GM12878 (cell line): Measurements from ENCODE around the gene ZSCAN25. TPM values are rescaled to one million over a fixed set of nuclear protein-coding genes. Genes with fewer than 3 reads are reported as not detected.

ENCODE experiments used
- ATAC-seq: fragments of 200-7000 bp; cut with Tn5 transposase; 3 replicates; pipeline ENCODE4 v1.9.1; 2020; ENCODE audit warnings: mild to moderate bottlenecking, moderate library complexity
- BruUV-seq: library from RNA; stranded (reverse); fragments of 400-500 nt; replicated peaks from 2 replicates; lab custom pipeline; 2021; lab: Mats Ljungman, UMichigan
- CTCF ChIA-PET: fragments of 300-600 bp; sonication (Branson Sonifier 250); formaldehyde crosslinking; extraction: SDS; loops from one replicate; lab custom pipeline; 2021; ENCODE audit warnings: inconsistent platforms; lab: Yijun Ruan, JAX
- POLR2A ChIA-PET: fragments of 350-600 bp; formaldehyde crosslinking; extraction: SDS; loops from one replicate; lab custom pipeline; 2021; ENCODE audit warnings: inconsistent platforms; lab: Charles Lee
- RAD21 ChIA-PET: fragments of 300-600 bp; sonication (Branson Sonifier 250); formaldehyde crosslinking; loops from one replicate; lab custom pipeline; 2023; ENCODE audit warnings: antibody characterized with exemption; ENCODE audit not compliant: unreplicated experiment; lab: Charles Lee
- SMC1A ChIA-PET: fragments of 300-600 bp; sonication (Branson Sonifier 250); formaldehyde crosslinking; loops from one replicate; lab custom pipeline; 2023; ENCODE audit not compliant: unreplicated experiment, uncharacterized antibody; lab: Charles Lee
- DNase-seq: peaks from one replicate; pipeline ENCODE4 v3.0.0-alpha.2; 2011; ENCODE audit warnings: low read depth, low spot score
- FAIRE-seq: peaks from 3 replicates; lab custom pipeline; 2011; peaks lifted over from hg19 to GRCh38; lab: Jason Lieb, UNC
- H2AFZ ChIP-seq: 2 replicates; pipeline ENCODE4 v1.6.0; 2011; ENCODE audit warnings: low read depth, low read length, control low read depth; ENCODE audit not compliant: control insufficient read depth
- H3K27ac ChIP-seq: 2 replicates; pipeline ENCODE4 v1.5.1; 2011; ENCODE audit warnings: control low read depth; ENCODE audit not compliant: control insufficient read depth, insufficient read depth
- H3K27me3 ChIP-seq, 2 experiments: replicated peaks in 1 of 2; 2 replicates each; pipeline versions ENCODE4 v1.6.0 to v1.6.1; 2011; ENCODE audit warnings: low read length in 1 of 2; ENCODE audit not compliant: control insufficient read depth in 2 of 2, insufficient read depth in 2 of 2
- H3K36me3 ChIP-seq, 2 experiments: 2 replicates each; pipeline ENCODE4 v1.5.1; 2011; ENCODE audit warnings: low read length in 1 of 2; ENCODE audit not compliant: control insufficient read depth in 2 of 2, insufficient read depth in 2 of 2
- H3K4me1 ChIP-seq: 2 replicates; pipeline ENCODE4 v1.6.1; 2011; ENCODE audit warnings: mild to moderate bottlenecking, low read length, moderate library complexity, mixed read lengths; ENCODE audit not compliant: control insufficient read depth, insufficient read depth
- H3K4me2 ChIP-seq: 2 replicates; pipeline ENCODE4 v1.6.0; 2011; ENCODE audit warnings: control low read depth; ENCODE audit not compliant: control insufficient read depth, insufficient read depth
- H3K4me3 ChIP-seq: fragments of 200-600 bp; sonication (generic); 2 replicates; pipeline ENCODE4 v1.5.1; 2016
- H3K79me2 ChIP-seq: 2 replicates; pipeline ENCODE4 v1.6.0; 2011; ENCODE audit warnings: low read length; ENCODE audit not compliant: control insufficient read depth, insufficient read depth
- H3K9ac ChIP-seq: 2 replicates; pipeline ENCODE4 v1.8.0; 2011; ENCODE audit warnings: low read length, control low read depth, mixed read lengths; ENCODE audit not compliant: control insufficient read depth, insufficient read depth
- H3K9me3 ChIP-seq: replicated peaks from 3 replicates; pipeline ENCODE4 v1.5.1; 2011; ENCODE audit warnings: mild to moderate bottlenecking, low read length; ENCODE audit not compliant: control insufficient read depth, insufficient read depth
- H4K20me1 ChIP-seq: 2 replicates; pipeline ENCODE4 v1.6.0; 2011; ENCODE audit not compliant: control insufficient read depth, insufficient read depth
- CREM ChIP-seq: IDR thresholded peaks from 2 replicates; pipeline ENCODE4 v1.6.1; 2014; ENCODE audit warnings: antibody characterized with exemption, low read depth
- EED ChIP-seq: sonication (generic); IDR thresholded peaks from 2 replicates; pipeline ENCODE4 v1.6.1; 2016; ENCODE audit warnings: antibody characterized with exemption, low read depth
- EGR1 ChIP-seq, 2 experiments: IDR thresholded peaks; 1 replicate in 1 of 2; 2 replicates in 1 of 2; pipeline ENCODE4 v1.6.1; 2011 to 2012; ENCODE audit warnings: low read depth in 2 of 2, low read length in 2 of 2, borderline replicate concordance in 1 of 2, mild to moderate bottlenecking in 1 of 2, moderate library complexity in 1 of 2
- FOS ChIP-seq: IDR thresholded peaks from 3 replicates; pipeline ENCODE4 v1.6.1; 2011; ENCODE audit warnings: borderline replicate concordance; ENCODE audit not compliant: insufficient read length; ENCODE audit errors: extremely low read depth
- GATAD2B ChIP-seq: fragments of 450-650 bp; conservative IDR thresholded peaks from 2 replicates; pipeline ENCODE4 v1.6.1; 2017; ENCODE audit warnings: low read depth, mild to moderate bottlenecking, moderate library complexity
- HCFC1 ChIP-seq: fragments of 150-350 bp; IDR thresholded peaks from 2 replicates; pipeline ENCODE4 v1.6.1; 2014; ENCODE audit warnings: low read length
- HDGF ChIP-seq: fragments of 450-650 bp; IDR thresholded peaks from 2 replicates; pipeline ENCODE4 v1.6.1; 2016; ENCODE audit warnings: antibody characterized with exemption
- IKZF1 ChIP-seq: fragments of 450-650 bp; conservative IDR thresholded peaks from 2 replicates; pipeline ENCODE4 v1.6.1; 2017; ENCODE audit warnings: antibody characterized with exemption, mild to moderate bottlenecking
- NR2F1 ChIP-seq: fragments of 450-650 bp; conservative IDR thresholded peaks from 2 replicates; pipeline ENCODE4 v1.6.1; 2017; ENCODE audit warnings: mild to moderate bottlenecking
- POLR2A ChIP-seq: IDR thresholded peaks from 2 replicates; pipeline ENCODE4 v1.6.1; 2011; ENCODE audit warnings: low read depth, mild to moderate bottlenecking, low read length
- RFX5 ChIP-seq: IDR thresholded peaks from 2 replicates; pipeline ENCODE4 v1.6.1; 2011; ENCODE audit warnings: low read depth, low read length, improper control_type of control experiment
- SP1 ChIP-seq: IDR thresholded peaks from one replicate; pipeline ENCODE4 v1.6.1; 2011; ENCODE audit warnings: low read depth, low read length
- SUPT20H ChIP-seq: IDR thresholded peaks from 2 replicates; pipeline ENCODE4 v1.6.1; 2011; ENCODE audit warnings: low read depth, mild to moderate bottlenecking, low read length, moderate library complexity, borderline replicate concordance; ENCODE audit not compliant: control insufficient read depth
- TCF3 ChIP-seq: IDR thresholded peaks from 2 replicates; pipeline ENCODE4 v1.6.1; 2012; ENCODE audit warnings: low read depth, mild to moderate bottlenecking, low read length, borderline replicate concordance; ENCODE audit not compliant: insufficient read depth
- whole genome bisulfite sequencing: methylation state at CpG from one replicate; pipeline ENCODE4 v1.1.6; 2016; ENCODE audit warnings: low lambda C conversion rate; ENCODE audit not compliant: insufficient replicate concordance, insufficient coverage; ENCODE audit errors: missing lambda C conversion rate; 5-methylcytosine and 5-hydroxymethylcytosine counted together
- in situ Hi-C: fragments of 300-500 bp; cut with MboI; formaldehyde crosslinking; loops from 9 replicates; pipeline ENCODE4 v1.14.3; 2018; ENCODE audit warnings: mixed read lengths
- intact Hi-C: fragments of 100-400 bp; cut with micrococcal nuclease; formaldehyde crosslinking; loops from one replicate; pipeline ENCODE4 v1.14.2; 2022; ENCODE audit not compliant: unreplicated experiment
- polyA plus RNA-seq, 11 experiments: library from polyadenylated mRNA; depleted of rRNA in 4 of 11; unstranded in 6 of 11; stranded (reverse) in 5 of 11; fragments of >200 nt; fragmentation: Nextera tagmentation in 4 of 11; fragmentation: Illumina TruSeq in 1 of 11; extraction: Ambion mirVana in 4 of 11; extraction: Trizol in 1 of 11; gene quantifications; 1 replicate in 1 of 11; 2 replicates in 10 of 11; pipeline versions ENCODE4 v1.2.1 to v1.2.3, GENCODE V29; 2011 to 2016; ENCODE audit warnings: inconsistent platforms in 2 of 11, missing spikeins in 2 of 11, low read depth in 1 of 11
- total RNA-seq, 4 experiments: library from RNA; depleted of rRNA in 3 of 4; stranded (reverse); fragments of >200 nt in 3 of 4; fragmentation: Illumina TruSeq in 1 of 4; extraction: Trizol in 1 of 4; gene quantifications; 2 replicates each; pipeline versions ENCODE4 v1.2.1 to v1.2.3, GENCODE V29; 2013 to 2021
- TF ChIP-seq, protein P1 (sequence below): fragments of 450-650 bp; IDR thresholded peaks from 2 replicates; pipeline ENCODE4 v1.6.1; 2016; ENCODE audit warnings: mild to moderate bottlenecking
- TF ChIP-seq, protein P2 (sequence below): fragments of 450-650 bp; IDR thresholded peaks from 2 replicates; pipeline ENCODE4 v1.6.1; 2017; ENCODE audit warnings: low read depth, mild to moderate bottlenecking, moderate library complexity

Gene ZSCAN25
- total and polyA plus RNA-seq, 10 of the 15 experiments (the other 5 are each of a cell fraction or from before 2014, with no cell fraction given), result 0.79 to 15.6 (median 9.6) TPM

DNA sequence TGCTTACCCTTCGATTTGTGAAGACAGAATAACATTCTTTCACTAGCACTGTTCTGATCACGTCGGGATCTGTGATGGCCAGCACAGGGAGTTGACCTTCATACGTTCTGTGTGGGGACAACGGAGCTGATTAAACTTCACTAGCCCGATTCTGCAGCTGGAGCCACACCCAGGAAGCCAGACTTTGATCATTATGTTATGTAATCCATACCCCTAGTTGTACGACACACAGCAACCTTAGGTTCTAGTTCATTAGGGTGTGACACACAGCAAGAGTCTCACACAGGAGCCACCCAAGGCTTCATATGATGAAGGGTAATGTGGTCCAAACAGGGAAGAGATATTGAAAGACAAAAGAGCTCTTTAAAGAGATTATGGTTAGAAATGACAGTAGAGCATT lies 55.8 kb downstream of the ZSCAN25 start (continued):
- TF ChIP-seq FOS (no peak), HDGF (no peak), RFX5 (no peak), HCFC1 (no peak)
- TF ChIP-seq, protein P1, sequence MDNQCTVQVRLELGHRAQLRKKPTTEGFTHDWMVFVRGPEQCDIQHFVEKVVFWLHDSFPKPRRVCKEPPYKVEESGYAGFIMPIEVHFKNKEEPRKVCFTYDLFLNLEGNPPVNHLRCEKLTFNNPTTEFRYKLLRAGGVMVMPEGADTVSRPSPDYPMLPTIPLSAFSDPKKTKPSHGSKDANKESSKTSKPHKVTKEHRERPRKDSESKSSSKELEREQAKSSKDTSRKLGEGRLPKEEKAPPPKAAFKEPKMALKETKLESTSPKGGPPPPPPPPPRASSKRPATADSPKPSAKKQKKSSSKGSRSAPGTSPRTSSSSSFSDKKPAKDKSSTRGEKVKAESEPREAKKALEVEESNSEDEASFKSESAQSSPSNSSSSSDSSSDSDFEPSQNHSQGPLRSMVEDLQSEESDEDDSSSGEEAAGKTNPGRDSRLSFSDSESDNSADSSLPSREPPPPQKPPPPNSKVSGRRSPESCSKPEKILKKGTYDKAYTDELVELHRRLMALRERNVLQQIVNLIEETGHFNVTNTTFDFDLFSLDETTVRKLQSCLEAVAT, result no peak
- TF ChIP-seq, protein P2, sequence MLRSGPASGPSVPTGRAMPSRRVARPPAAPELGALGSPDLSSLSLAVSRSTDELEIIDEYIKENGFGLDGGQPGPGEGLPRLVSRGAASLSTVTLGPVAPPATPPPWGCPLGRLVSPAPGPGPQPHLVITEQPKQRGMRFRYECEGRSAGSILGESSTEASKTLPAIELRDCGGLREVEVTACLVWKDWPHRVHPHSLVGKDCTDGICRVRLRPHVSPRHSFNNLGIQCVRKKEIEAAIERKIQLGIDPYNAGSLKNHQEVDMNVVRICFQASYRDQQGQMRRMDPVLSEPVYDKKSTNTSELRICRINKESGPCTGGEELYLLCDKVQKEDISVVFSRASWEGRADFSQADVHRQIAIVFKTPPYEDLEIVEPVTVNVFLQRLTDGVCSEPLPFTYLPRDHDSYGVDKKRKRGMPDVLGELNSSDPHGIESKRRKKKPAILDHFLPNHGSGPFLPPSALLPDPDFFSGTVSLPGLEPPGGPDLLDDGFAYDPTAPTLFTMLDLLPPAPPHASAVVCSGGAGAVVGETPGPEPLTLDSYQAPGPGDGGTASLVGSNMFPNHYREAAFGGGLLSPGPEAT, result no peak

DNA sequence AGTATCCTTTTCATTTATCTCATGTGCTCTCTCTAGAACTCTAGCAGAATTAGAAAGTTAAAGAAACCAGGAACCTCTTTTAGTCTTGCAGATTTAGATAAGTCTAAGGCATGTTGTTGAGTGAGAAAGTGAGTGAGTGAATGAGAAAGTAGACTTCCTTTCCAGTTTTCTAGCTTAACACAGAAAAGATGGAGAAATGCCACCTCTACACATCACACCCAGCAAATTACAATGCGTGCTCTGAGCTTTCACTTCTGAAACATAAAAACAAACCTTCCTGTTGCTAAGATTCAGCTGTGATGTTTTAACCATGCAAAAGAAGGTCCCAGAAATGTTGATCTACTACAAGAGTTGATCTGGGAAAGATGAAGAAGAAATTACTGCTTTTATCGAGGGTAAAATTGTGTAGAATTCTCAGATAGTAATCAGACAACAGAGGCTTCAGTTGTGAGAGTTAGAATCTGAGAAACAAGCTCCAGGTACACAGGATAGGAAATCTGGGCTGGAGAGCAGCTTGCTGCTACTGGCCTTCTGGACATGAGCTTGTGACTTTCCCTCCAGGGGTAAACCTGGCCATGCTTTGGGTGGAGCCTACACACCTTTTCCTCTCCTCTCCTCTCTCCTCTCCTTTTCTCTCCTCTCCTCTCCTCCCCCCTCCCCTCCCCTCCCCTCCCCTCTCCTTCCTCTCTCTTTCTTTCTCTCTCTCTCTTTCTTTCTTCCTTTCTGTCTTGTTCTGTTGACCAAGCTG lies 58.4 kb downstream of the ZSCAN25 start:
- H3K4me1 ChIP-seq, result no peaks in the 10 kb centered on the region
- no peak overlapping the region for H3K9ac ChIP-seq
- no peaks in the 10 kb centered on the region for H3K79me2 ChIP-seq
- H4K20me1 ChIP-seq, result no peaks in the 10 kb centered on the region
- BruUV-seq, result no TSS peak
- CTCF ChIA-PET, result no interaction called here
- in situ Hi-C loops, result no loop called here
- H3K27ac ChIP-seq, result no peak overlapping the region
- RAD21 ChIA-PET, result no interaction called here
- intact Hi-C loops, result no loop called here
- H3K9me3 ChIP-seq, result no peaks in the 10 kb centered on the region
- ATAC-seq, result no peak
- H3K4me3 ChIP-seq, result no peak overlapping the region
- no peak for FAIRE-seq
- DNase-seq, result no peak
- no peak overlapping the region for H2AFZ ChIP-seq
- SMC1A ChIA-PET, result no interaction called here
- H3K27me3 ChIP-seq, result no peaks in the 10 kb centered on the region
- H3K36me3 ChIP-seq, result no peaks in the 10 kb centered on the region
- POLR2A ChIA-PET, result interaction anchor here (1.1 kb wide), 1 partner anchor 18 kb away, joined by 5 read pairs; no protein-coding TSS in a partner anchor
- H3K4me2 ChIP-seq, result no peak overlapping the region
- 59% methylated on average over 2 of the region's 2 CpGs for WGBS
- TF ChIP-seq TCF3 (no peak), CREM (no peak), SP1 (no peak), EED (no peak), GATAD2B (no peak), NR2F1 (no peak), EGR1 (IDR thresholded peaks at IDR 0.05; ENCODE audit: borderline replicate concordance in 1 of 2, low read depth in 2 of 2, low read length in 2 of 2) (no peak), IKZF1 (no peak), POLR2A (no peak), RFX5 (no peak), SUPT20H (no peak)
- TF ChIP-seq, protein P1, result no peak
